ENCODE data around the gene CIBAR2. TPM values are rescaled to one million over a fixed set of nuclear protein-coding genes. Genes with fewer than 3 reads are reported as not detected.

Gene CIBAR2
- total and polyA plus RNA-seq, 4 experiments from 2014 or later = not detected

- Histone ChIP-seq H3K27ac (ENCODE audit: low read depth, low read length) (no peak overlapping the region), H3K27me3 (ENCODE audit: insufficient read depth, low read length) (no peaks in the 10 kb centered on the region), H3K36me3 (ENCODE audit: insufficient read depth, low read length) (no peaks in the 10 kb centered on the region), H3K9me3 (ENCODE audit: control insufficient read depth in 1 of 2, low read length in 2 of 2) (no peaks in the 10 kb centered on the region), H3K4me3 (ENCODE audit: low read length in 2 of 2) (no peak overlapping the region), H3K4me1 (ENCODE audit: insufficient read depth, low read length) (no peaks in the 10 kb centered on the region)
- no peak for DNase-seq
- no peak overlapping the region for H3K27ac Mint-ChIP-seq
- peaks cover 3 to 8% (median 5%) of the 10 kb centered on the region in 4 donors for H3K4me1 Mint-ChIP-seq
- peaks cover 3 to 5% of the 10 kb centered on the region in 2 donors for H3K27me3 Mint-ChIP-seq
- intact Hi-C loops (cut with micrococcal nuclease) = no loop called here
- no peak overlapping the region for H3K4me3 Mint-ChIP-seq
- no peaks in the 10 kb centered on the region for H3K36me3 Mint-ChIP-seq
- H3K9me3 Mint-ChIP-seq = no peaks in the 10 kb centered on the region
- ChIA-PET POLR2A (ENCODE audit: partially characterized antibody) (no interaction called here), CTCF (ENCODE audit: partially characterized antibody) (no interaction called here)
Observed at GRCh38 chr16:85130705-85131028, 18.4 kb upstream of the CIBAR2 start.

DNA sequence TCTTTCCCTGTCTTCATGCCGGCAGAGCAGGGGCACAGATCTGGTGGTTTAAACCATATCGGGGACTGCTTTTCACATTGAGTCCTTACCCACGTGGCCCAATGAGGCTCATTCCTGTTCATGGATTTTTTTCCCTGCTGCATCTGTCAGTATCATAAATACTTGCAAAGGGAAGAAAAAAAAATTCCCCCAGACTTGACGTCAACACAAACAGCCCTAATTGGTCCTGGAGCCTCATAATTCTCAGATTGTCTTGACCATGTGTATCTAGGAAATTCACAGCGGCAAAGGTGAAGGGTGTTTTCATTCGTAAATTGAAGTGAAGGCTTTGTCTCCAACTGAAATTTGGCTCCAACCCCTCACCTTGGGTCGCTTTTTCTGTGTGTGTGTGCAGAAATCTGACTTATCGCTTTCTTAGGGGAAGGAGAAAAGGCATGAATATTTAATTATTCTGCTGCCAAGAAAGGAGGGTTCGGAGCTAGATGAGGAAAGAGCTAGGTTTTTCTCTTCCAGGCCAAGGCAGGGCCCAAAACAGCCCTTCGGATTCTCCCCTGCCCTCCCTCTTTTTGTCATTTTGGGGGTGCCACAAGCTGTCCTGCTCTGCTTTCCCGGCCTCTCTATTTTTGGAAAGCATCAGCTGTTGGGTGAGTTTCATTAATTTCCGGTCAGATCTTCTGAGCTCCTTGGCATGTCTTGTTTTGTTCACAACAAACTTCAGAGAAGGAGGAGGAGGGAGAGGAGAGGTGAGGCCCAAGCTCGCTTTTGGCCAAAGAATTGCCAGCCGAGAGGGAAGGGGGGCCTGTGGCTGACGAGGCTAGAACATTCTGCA is 17.8 kb upstream of the CIBAR2 start:
- ChIA-PET CTCF (ENCODE audit: partially characterized antibody) (interaction anchor here (0.7 kb wide), 1 partner anchor 794 kb away, joined by 3 read pairs; no protein-coding TSS in a partner anchor), POLR2A (ENCODE audit: partially characterized antibody) (no interaction called here)
- H3K9me3 Mint-ChIP-seq = no peaks in the 10 kb centered on the region
- no peak overlapping the region for H3K4me3 Mint-ChIP-seq
- H3K27ac Mint-ChIP-seq = no peak overlapping the region
- no peak for DNase-seq
- Histone ChIP-seq H3K9me3 (ENCODE audit: control insufficient read depth in 1 of 2, low read length in 2 of 2) (no peaks in the 10 kb centered on the region), H3K4me3 (ENCODE audit: low read length in 2 of 2) (no peak overlapping the region), H3K36me3 (ENCODE audit: insufficient read depth, low read length) (no peaks in the 10 kb centered on the region), H3K27ac (ENCODE audit: low read depth, low read length) (no peak overlapping the region), H3K4me1 (ENCODE audit: insufficient read depth, low read length) (no peaks in the 10 kb centered on the region), H3K27me3 (ENCODE audit: insufficient read depth, low read length) (no peaks in the 10 kb centered on the region)
- peaks cover 3 to 5% of the 10 kb centered on the region in 2 donors for H3K27me3 Mint-ChIP-seq
- intact Hi-C loops (cut with micrococcal nuclease) = no loop called here
- no peaks in the 10 kb centered on the region for H3K36me3 Mint-ChIP-seq
- peaks cover 3 to 8% (median 5%) of the 10 kb centered on the region in 4 donors for H3K4me1 Mint-ChIP-seq

- no peak overlapping the region for H3K4me3 Mint-ChIP-seq
- H3K9me3 Mint-ChIP-seq = no peaks in the 10 kb centered on the region
- Histone ChIP-seq H3K4me3 (ENCODE audit: low read length in 2 of 2) (no peak overlapping the region), H3K36me3 (ENCODE audit: insufficient read depth, low read length) (no peaks in the 10 kb centered on the region), H3K27me3 (ENCODE audit: insufficient read depth, low read length) (no peaks in the 10 kb centered on the region), H3K9me3 (ENCODE audit: control insufficient read depth in 1 of 2, low read length in 2 of 2) (no peaks in the 10 kb centered on the region), H3K4me1 (ENCODE audit: insufficient read depth, low read length) (no peaks in the 10 kb centered on the region), H3K27ac (ENCODE audit: low read depth, low read length) (no peak overlapping the region)
- POLR2A ChIA-PET (ENCODE audit: partially characterized antibody) = no interaction called here
- peaks cover 2% of the 10 kb centered on the region in 2 donors for H3K27me3 Mint-ChIP-seq
- intact Hi-C loops (cut with micrococcal nuclease) = no loop called here
- H3K27ac Mint-ChIP-seq = no peak overlapping the region
- CTCF ChIA-PET (ENCODE audit: partially characterized antibody) = interaction anchor here (3.1 kb wide), 1 partner anchor 13 kb away, joined by 8 read pairs; no protein-coding TSS in a partner anchor
- peaks cover 3 to 8% (median 5%) of the 10 kb centered on the region in 4 donors for H3K4me1 Mint-ChIP-seq
- no peak for DNase-seq
- no peaks in the 10 kb centered on the region for H3K36me3 Mint-ChIP-seq
Observed at GRCh38 chr16:85128079-85128837, 16.0 kb upstream of the CIBAR2 start.

DNA sequence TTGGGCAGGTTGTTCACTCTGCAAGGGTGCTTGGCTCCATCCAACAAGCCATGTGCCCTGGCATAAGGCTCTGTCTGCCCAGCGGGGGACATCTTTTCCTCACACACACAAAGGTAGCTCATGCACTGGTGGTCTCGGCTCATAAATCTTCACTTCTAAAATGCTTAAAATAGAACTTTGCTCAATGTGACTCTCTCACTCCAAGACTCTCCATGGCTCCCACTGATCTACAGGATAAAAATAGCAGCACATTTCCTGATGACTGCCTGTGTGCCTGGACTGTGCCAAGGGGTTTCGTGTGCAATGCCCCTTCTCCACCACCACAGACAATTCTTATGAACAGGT is 15.1 kb upstream of the CIBAR2 start:
- no peak overlapping the region for H3K27ac Mint-ChIP-seq
- ChIA-PET CTCF (ENCODE audit: partially characterized antibody) (interaction anchor here (3.1 kb wide), 1 partner anchor 12 kb away, joined by 8 read pairs; no protein-coding TSS in a partner anchor), POLR2A (ENCODE audit: partially characterized antibody) (no interaction called here)
- H3K4me3 ChIP-seq (ENCODE audit: low read length in 2 of 2) = no peak overlapping the region
- no peaks in the 10 kb centered on the region for H3K36me3 ChIP-seq (ENCODE audit: insufficient read depth, low read length)
- H3K9me3 Mint-ChIP-seq = no peaks in the 10 kb centered on the region
- no peaks in the 10 kb centered on the region for H3K27me3 ChIP-seq (ENCODE audit: insufficient read depth, low read length)
- H3K27ac ChIP-seq (ENCODE audit: low read depth, low read length) = no peak overlapping the region
- intact Hi-C loops (cut with micrococcal nuclease) = no loop called here
- no peak for DNase-seq
- peaks cover 2 to 8% (median 4%) of the 10 kb centered on the region in 4 donors for H3K4me1 Mint-ChIP-seq
- H3K36me3 Mint-ChIP-seq = no peaks in the 10 kb centered on the region
- H3K9me3 ChIP-seq (ENCODE audit: control insufficient read depth in 1 of 2, low read length in 2 of 2) = no peaks in the 10 kb centered on the region
- H3K4me1 ChIP-seq (ENCODE audit: insufficient read depth, low read length) = no peaks in the 10 kb centered on the region
- no peak overlapping the region for H3K4me3 Mint-ChIP-seq
- peaks cover 0 to 2% of the 10 kb centered on the region in 2 donors for H3K27me3 Mint-ChIP-seq

GRCh38 chr16:85126705-85127378 is 14.6 kb upstream of the CIBAR2 start:
- no peaks in the 10 kb centered on the region for H3K9me3 Mint-ChIP-seq
- H3K27ac ChIP-seq (ENCODE audit: low read depth, low read length) = no peak overlapping the region
- H3K27me3 ChIP-seq (ENCODE audit: insufficient read depth, low read length) = no peaks in the 10 kb centered on the region
- ChIA-PET CTCF (ENCODE audit: partially characterized antibody) (interaction anchor here (3.1 kb wide), 1 partner anchor 12 kb away, joined by 8 read pairs; no protein-coding TSS in a partner anchor), POLR2A (ENCODE audit: partially characterized antibody) (no interaction called here)
- peaks cover 0 to 2% of the 10 kb centered on the region in 2 donors for H3K27me3 Mint-ChIP-seq
- DNase-seq = no peak
- H3K27ac Mint-ChIP-seq = no peak overlapping the region
- no peaks in the 10 kb centered on the region for H3K36me3 Mint-ChIP-seq
- peak overlapping the region in 1 of 8 donors; percentile 6 for H3K4me3 Mint-ChIP-seq
- H3K4me1 Mint-ChIP-seq = peaks cover 2 to 8% (median 4%) of the 10 kb centered on the region in 4 donors
- H3K4me1 ChIP-seq (ENCODE audit: insufficient read depth, low read length) = no peaks in the 10 kb centered on the region
- no peak overlapping the region for H3K4me3 ChIP-seq (ENCODE audit: low read length in 2 of 2)
- H3K9me3 ChIP-seq (ENCODE audit: control insufficient read depth in 1 of 2, low read length in 2 of 2) = no peaks in the 10 kb centered on the region
- H3K36me3 ChIP-seq (ENCODE audit: insufficient read depth, low read length) = no peaks in the 10 kb centered on the region
- intact Hi-C loops (cut with micrococcal nuclease) = no loop called here

GRCh38 chr16:85126394-85126704 is 14.1 kb upstream of the CIBAR2 start:
- Histone ChIP-seq H3K36me3 (ENCODE audit: insufficient read depth, low read length) (no peaks in the 10 kb centered on the region), H3K27ac (ENCODE audit: low read depth, low read length) (no peak overlapping the region), H3K9me3 (ENCODE audit: control insufficient read depth in 1 of 2, low read length in 2 of 2) (no peaks in the 10 kb centered on the region), H3K4me3 (ENCODE audit: low read length in 2 of 2) (no peak overlapping the region), H3K4me1 (ENCODE audit: insufficient read depth, low read length) (no peaks in the 10 kb centered on the region), H3K27me3 (ENCODE audit: insufficient read depth, low read length) (no peaks in the 10 kb centered on the region)
- H3K4me3 Mint-ChIP-seq = no peak overlapping the region
- intact Hi-C loops (cut with micrococcal nuclease) = no loop called here
- no peak for DNase-seq
- H3K27me3 Mint-ChIP-seq = peaks cover 0 to 2% of the 10 kb centered on the region in 2 donors
- H3K9me3 Mint-ChIP-seq = no peaks in the 10 kb centered on the region
- peaks cover 2 to 8% (median 4%) of the 10 kb centered on the region in 4 donors for H3K4me1 Mint-ChIP-seq
- ChIA-PET CTCF (ENCODE audit: partially characterized antibody) (interaction anchor here (3.1 kb wide), 1 partner anchor 11 kb away, joined by 8 read pairs; no protein-coding TSS in a partner anchor), POLR2A (ENCODE audit: partially characterized antibody) (interaction anchor here (0.7 kb wide), 1 partner anchor 568 kb away, joined by 3 read pairs; no protein-coding TSS in a partner anchor)
- peak overlapping the region in 1 of 7 donors; percentile 23 for H3K27ac Mint-ChIP-seq
- H3K36me3 Mint-ChIP-seq = no peaks in the 10 kb centered on the region
